VCaP (cell line): ENCODE data around the gene IFT27.

Experiments used
- H3K27ac ChIP-seq: fragments of 450-650 bp; 2 replicates; pipeline ENCODE4 v1.5.1; 2017
- CTCF ChIP-seq: fragments of 450-650 bp; conservative IDR thresholded peaks from 2 replicates; pipeline ENCODE4 v1.5.1; 2017; ENCODE audit warnings: mild to moderate bottlenecking, moderate library complexity

IFT27 gene

GRCh38 chr22:36768141-36768540 lies 7.8 kb downstream of the IFT27 start:
- TF ChIP-seq CTCF: no peak
- no peak overlapping the region for H3K27ac ChIP-seq

GRCh38 chr22:36767035-36767775 lies 8.7 kb downstream of the IFT27 start:
- TF ChIP-seq CTCF: no peak
- no peak overlapping the region for H3K27ac ChIP-seq

- no peak for TF ChIP-seq CTCF
- H3K27ac ChIP-seq: no peak overlapping the region
Measured at GRCh38 chr22:36765943-36766450, 9.9 kb downstream of the IFT27 start.

- TF ChIP-seq CTCF: no peak
- H3K27ac ChIP-seq: no peak overlapping the region
Measured at GRCh38 chr22:36765131-36765942, 10.6 kb downstream of the IFT27 start.

GRCh38 chr22:36764641-36765040 lies 11.3 kb downstream of the IFT27 start:
- TF ChIP-seq CTCF: no peak

GRCh38 chr22:36764060-36764459 lies 11.9 kb downstream of the IFT27 start:
- no peak overlapping the region for H3K27ac ChIP-seq
- no peak for TF ChIP-seq CTCF

More at GRCh38 chr22:36764641-36765040, 11.3 kb downstream of the IFT27 start:
- H3K27ac ChIP-seq: no peak overlapping the region

- no peak for TF ChIP-seq CTCF
- H3K27ac ChIP-seq: no peak overlapping the region
Measured at GRCh38 chr22:36763576-36763975, 12.3 kb downstream of the IFT27 start.
